MM.1S (cell line): ENCODE data around the gene ZC3H12C.

Experiments used
- DNase-seq: peaks from one replicate; pipeline ENCODE4 v3.0.0-alpha.2; 2015
- H2AFZ ChIP-seq: fragments of 300-600 bp; sonication (generic); 2 replicates; pipeline ENCODE4 v1.6.0; 2016; ENCODE audit warnings: antibody characterized with exemption, low read length
- H3F3A ChIP-seq: fragments of 300-600 bp; sonication (generic); 2 replicates; pipeline ENCODE4 v1.6.1; 2016; ENCODE audit warnings: mild to moderate bottlenecking, antibody characterized with exemption, low read length, moderate library complexity, mixed read lengths; ENCODE audit not compliant: insufficient read depth
- H3K27ac ChIP-seq: fragments of 300-600 bp; sonication (generic); 2 replicates; pipeline ENCODE4 v1.5.1; 2016; ENCODE audit warnings: mild to moderate bottlenecking, low read length
- H3K27me3 ChIP-seq: fragments of 300-600 bp; sonication (generic); replicated peaks from 2 replicates; pipeline ENCODE4 v1.6.0; 2016; ENCODE audit warnings: low read length; ENCODE audit not compliant: insufficient read depth
- H3K36me3 ChIP-seq: fragments of 300-600 bp; sonication (generic); replicated peaks from 2 replicates; pipeline ENCODE4 v1.6.1; 2016; ENCODE audit warnings: mild to moderate bottlenecking, low read length, mixed read lengths; ENCODE audit not compliant: insufficient read depth
- H3K4me1 ChIP-seq: fragments of 300-600 bp; sonication (generic); 2 replicates; pipeline ENCODE4 v1.6.1; 2016; ENCODE audit warnings: low read length, mixed read lengths
- H3K4me2 ChIP-seq: fragments of 300-600 bp; sonication (generic); 2 replicates; pipeline ENCODE4 v1.6.0; 2016; ENCODE audit warnings: low read depth, low read length
- H3K4me3 ChIP-seq: fragments of 300-600 bp; sonication (generic); 2 replicates; pipeline ENCODE4 v1.5.1; 2016; ENCODE audit warnings: low read length, mixed read lengths
- H3K79me2 ChIP-seq: fragments of 300-600 bp; sonication (generic); 2 replicates; pipeline ENCODE4 v1.6.1; 2016; ENCODE audit warnings: mixed run types, low read length, mixed read lengths
- H3K9ac ChIP-seq: fragments of 300-600 bp; sonication (generic); 2 replicates; pipeline ENCODE4 v1.6.1; 2016; ENCODE audit warnings: low read length, mixed read lengths
- H3K9me2 ChIP-seq: fragments of 300-600 bp; sonication (generic); replicated peaks from 2 replicates; pipeline ENCODE4 v1.6.1; 2016; ENCODE audit warnings: mild to moderate bottlenecking, low read length, mixed read lengths; ENCODE audit not compliant: insufficient read depth
- H3K9me3 ChIP-seq: fragments of 300-600 bp; sonication (generic); replicated peaks from 2 replicates; pipeline ENCODE4 v1.6.1; 2016; ENCODE audit warnings: mild to moderate bottlenecking, low read length, mixed read lengths; ENCODE audit not compliant: insufficient read depth
- H4K20me1 ChIP-seq: fragments of 300-600 bp; sonication (generic); 2 replicates; pipeline ENCODE4 v1.6.1; 2016; ENCODE audit warnings: mild to moderate bottlenecking, low read length, moderate library complexity, mixed read lengths; ENCODE audit not compliant: insufficient read depth
- EZH2 ChIP-seq: fragments of 300-600 bp; sonication (generic); optimal IDR thresholded peaks from 2 replicates; pipeline ENCODE3; 2017; ENCODE audit warnings: low read depth, mild to moderate bottlenecking, antibody characterized with exemption, low read length, mixed read lengths
- EZH2phosphoT487 ChIP-seq: fragments of 300-600 bp; sonication (generic); IDR thresholded peaks from 2 replicates; pipeline ENCODE4 v1.6.1; 2018; ENCODE audit warnings: antibody characterized with exemption, low read length
- TF ChIP-seq, protein P1 (sequence below): fragments of 300-600 bp; sonication (generic); IDR thresholded peaks from 2 replicates; pipeline ENCODE4 v1.5.1; 2016; ENCODE audit warnings: antibody characterized with exemption, low read length, mixed read lengths

ZC3H12C gene

GRCh38 chr11:110095554-110095953 lies 2.4 kb downstream of the ZC3H12C start:
- Histone ChIP-seq H3K9me2 (no peaks in the 10 kb centered on the region), H3K36me3 (no peaks in the 10 kb centered on the region), H3K4me3 (no peak overlapping the region), H3K27me3 (no peaks in the 10 kb centered on the region), H3F3A (peaks cover 4% of the 10 kb centered on the region; the same call in 1 of the 2 replicates), H3K4me2 (no peak overlapping the region), H4K20me1 (no peaks in the 10 kb centered on the region), H2AFZ (no peak overlapping the region), H3K9ac (no peak overlapping the region), H3K4me1 (0 out of 2 replicates have a peak, but pooled peaks cover 4% of the 10 kb centered on the region), H3K9me3 (no peaks in the 10 kb centered on the region), H3K79me2 (peaks cover 65% of the 10 kb centered on the region), H3K27ac (no peak overlapping the region)
- TF ChIP-seq EZH2 = no peak
- TF ChIP-seq EZH2phosphoT487 = no peak
- TF ChIP-seq, protein P1, sequence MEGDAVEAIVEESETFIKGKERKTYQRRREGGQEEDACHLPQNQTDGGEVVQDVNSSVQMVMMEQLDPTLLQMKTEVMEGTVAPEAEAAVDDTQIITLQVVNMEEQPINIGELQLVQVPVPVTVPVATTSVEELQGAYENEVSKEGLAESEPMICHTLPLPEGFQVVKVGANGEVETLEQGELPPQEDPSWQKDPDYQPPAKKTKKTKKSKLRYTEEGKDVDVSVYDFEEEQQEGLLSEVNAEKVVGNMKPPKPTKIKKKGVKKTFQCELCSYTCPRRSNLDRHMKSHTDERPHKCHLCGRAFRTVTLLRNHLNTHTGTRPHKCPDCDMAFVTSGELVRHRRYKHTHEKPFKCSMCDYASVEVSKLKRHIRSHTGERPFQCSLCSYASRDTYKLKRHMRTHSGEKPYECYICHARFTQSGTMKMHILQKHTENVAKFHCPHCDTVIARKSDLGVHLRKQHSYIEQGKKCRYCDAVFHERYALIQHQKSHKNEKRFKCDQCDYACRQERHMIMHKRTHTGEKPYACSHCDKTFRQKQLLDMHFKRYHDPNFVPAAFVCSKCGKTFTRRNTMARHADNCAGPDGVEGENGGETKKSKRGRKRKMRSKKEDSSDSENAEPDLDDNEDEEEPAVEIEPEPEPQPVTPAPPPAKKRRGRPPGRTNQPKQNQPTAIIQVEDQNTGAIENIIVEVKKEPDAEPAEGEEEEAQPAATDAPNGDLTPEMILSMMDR = no peak
- DNase-seq = no peak

DNA sequence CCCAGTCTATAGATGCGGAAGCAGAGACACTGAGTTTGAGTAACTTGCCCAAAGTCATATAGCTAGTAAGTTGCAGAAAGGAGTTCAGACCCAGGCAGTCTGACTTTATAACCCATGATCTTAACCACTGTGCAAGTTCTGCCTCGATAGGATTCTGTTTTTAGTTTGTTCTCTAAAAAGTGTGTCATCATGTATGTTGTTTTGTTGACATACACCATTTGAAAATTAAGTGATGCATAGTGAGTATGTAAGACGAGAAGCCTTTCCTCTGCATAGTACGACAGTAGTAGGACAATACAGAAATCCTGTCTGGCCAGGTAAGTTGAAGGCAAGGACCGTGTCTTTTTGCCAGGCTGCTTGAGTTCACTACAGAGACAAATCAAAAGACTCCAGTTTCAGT lies 3.3 kb downstream of the ZC3H12C start:
- H2AFZ ChIP-seq = no peak overlapping the region
- H3K9me2 ChIP-seq = no peaks in the 10 kb centered on the region
- TF ChIP-seq EZH2 = no peak
- TF ChIP-seq, protein P1 = no peak
- no peak for TF ChIP-seq EZH2phosphoT487
- no peaks in the 10 kb centered on the region for H4K20me1 ChIP-seq
- H3K36me3 ChIP-seq = no peaks in the 10 kb centered on the region
- no peak overlapping the region for H3K27ac ChIP-seq
- no peaks in the 10 kb centered on the region for H3K9me3 ChIP-seq
- H3K4me1 ChIP-seq = 0 out of 2 replicates have a peak, but pooled peaks cover 4% of the 10 kb centered on the region
- H3K4me2 ChIP-seq = no peak overlapping the region
- H3K27me3 ChIP-seq = no peaks in the 10 kb centered on the region
- no peak for DNase-seq
- H3K9ac ChIP-seq = no peak overlapping the region
- peaks cover 73% of the 10 kb centered on the region for H3K79me2 ChIP-seq
- H3F3A ChIP-seq = peaks cover 4% of the 10 kb centered on the region; the same call in 1 of the 2 replicates
- no peak overlapping the region for H3K4me3 ChIP-seq

GRCh38 chr11:110097459-110098012 lies 4.3 kb downstream of the ZC3H12C start:
- H3K4me3 ChIP-seq = no peak overlapping the region
- 0 out of 2 replicates have a peak, but pooled peaks cover 4% of the 10 kb centered on the region for H3K4me1 ChIP-seq
- DNase-seq = no peak
- H2AFZ ChIP-seq = no peak overlapping the region
- no peak overlapping the region for H3K27ac ChIP-seq
- H3F3A ChIP-seq = no peaks in the 10 kb centered on the region
- H3K9me3 ChIP-seq = no peaks in the 10 kb centered on the region
- H3K36me3 ChIP-seq = no peaks in the 10 kb centered on the region
- H3K79me2 ChIP-seq = peaks cover 80% of the 10 kb centered on the region
- no peaks in the 10 kb centered on the region for H3K9me2 ChIP-seq
- TF ChIP-seq EZH2 = no peak
- TF ChIP-seq, protein P1 = no peak
- no peak for TF ChIP-seq EZH2phosphoT487
- H3K27me3 ChIP-seq = no peaks in the 10 kb centered on the region
- H4K20me1 ChIP-seq = no peaks in the 10 kb centered on the region
- no peak overlapping the region for H3K9ac ChIP-seq
- no peak overlapping the region for H3K4me2 ChIP-seq
